ENCODE data around the gene PRKCE.

Gene PRKCE

GRCh38 chr2:46073540-46074046 is 422.1 kb downstream of the PRKCE start:
- peaks cover 16% of the 10 kb centered on the region for H3K4me1 ChIP-seq (ENCODE audit: insufficient read depth, low read length)
- H3K27me3 ChIP-seq (ENCODE audit: insufficient read depth, low read length) = no peaks in the 10 kb centered on the region
- peak overlapping the region; percentile 44; the same call in 1 of the 2 replicates for H3K9ac ChIP-seq (ENCODE audit: low read depth, low read length)
- no peaks in the 10 kb centered on the region for H3K36me3 ChIP-seq (ENCODE audit: insufficient read depth, low read length)
- no peaks in the 10 kb centered on the region for H3K9me3 ChIP-seq (ENCODE audit: insufficient read depth, low read depth, low read length)
- no peak overlapping the region for H3K27ac ChIP-seq (ENCODE audit: low read depth, low read length)
- H3K4me3 ChIP-seq (ENCODE audit: low read length) = no peak overlapping the region
- WGBS = 78% methylated on average over 9 of the region's 9 CpGs

- no peak overlapping the region for H3K9ac ChIP-seq (ENCODE audit: low read depth, low read length)
- H3K4me1 ChIP-seq (ENCODE audit: insufficient read depth, low read length) = peaks cover 16% of the 10 kb centered on the region
- no peaks in the 10 kb centered on the region for H3K36me3 ChIP-seq (ENCODE audit: insufficient read depth, low read length)
- no peaks in the 10 kb centered on the region for H3K9me3 ChIP-seq (ENCODE audit: insufficient read depth, low read depth, low read length)
- 95% methylated on average over 4 of the region's 4 CpGs for WGBS
- H3K4me3 ChIP-seq (ENCODE audit: low read length) = no peak overlapping the region
- H3K27ac ChIP-seq (ENCODE audit: low read depth, low read length) = no peak overlapping the region
- H3K27me3 ChIP-seq (ENCODE audit: insufficient read depth, low read length) = no peaks in the 10 kb centered on the region
Observed at GRCh38 chr2:46074501-46074900, 423.0 kb downstream of the PRKCE start.

- Histone ChIP-seq H3K9me3 (ENCODE audit: insufficient read depth, low read depth, low read length) (no peaks in the 10 kb centered on the region), H3K27me3 (ENCODE audit: insufficient read depth, low read length) (no peaks in the 10 kb centered on the region), H3K9ac (ENCODE audit: low read depth, low read length) (no peak overlapping the region), H3K4me1 (ENCODE audit: insufficient read depth, low read length) (peaks cover 16% of the 10 kb centered on the region), H3K4me3 (ENCODE audit: low read length) (no peak overlapping the region), H3K36me3 (ENCODE audit: insufficient read depth, low read length) (no peaks in the 10 kb centered on the region), H3K27ac (ENCODE audit: low read depth, low read length) (no peak overlapping the region)
- 94% methylated on average over 5 of the region's 5 CpGs for WGBS
Observed at GRCh38 chr2:46075848-46076247, 424.4 kb downstream of the PRKCE start.

GRCh38 chr2:46076251-46076650 is 424.8 kb downstream of the PRKCE start:
- Histone ChIP-seq H3K9ac (ENCODE audit: low read depth, low read length) (no peak overlapping the region), H3K27me3 (ENCODE audit: insufficient read depth, low read length) (no peaks in the 10 kb centered on the region), H3K9me3 (ENCODE audit: insufficient read depth, low read depth, low read length) (no peaks in the 10 kb centered on the region), H3K4me1 (ENCODE audit: insufficient read depth, low read length) (peaks cover 16% of the 10 kb centered on the region), H3K27ac (ENCODE audit: low read depth, low read length) (no peak overlapping the region), H3K4me3 (ENCODE audit: low read length) (no peak overlapping the region), H3K36me3 (ENCODE audit: insufficient read depth, low read length) (no peaks in the 10 kb centered on the region)
- WGBS = 89% methylated on average over 4 of the region's 4 CpGs

GRCh38 chr2:46076875-46077274 is 425.4 kb downstream of the PRKCE start:
- Histone ChIP-seq H3K27me3 (ENCODE audit: insufficient read depth, low read length) (no peaks in the 10 kb centered on the region), H3K27ac (ENCODE audit: low read depth, low read length) (no peak overlapping the region), H3K4me3 (ENCODE audit: low read length) (no peak overlapping the region), H3K9me3 (ENCODE audit: insufficient read depth, low read depth, low read length) (no peaks in the 10 kb centered on the region), H3K36me3 (ENCODE audit: insufficient read depth, low read length) (no peaks in the 10 kb centered on the region), H3K9ac (ENCODE audit: low read depth, low read length) (no peak overlapping the region), H3K4me1 (ENCODE audit: insufficient read depth, low read length) (peaks cover 16% of the 10 kb centered on the region)
- 92% methylated on average over 3 of the region's 7 CpGs for WGBS

GRCh38 chr2:46077522-46078107 is 426.1 kb downstream of the PRKCE start:
- Histone ChIP-seq H3K27me3 (ENCODE audit: insufficient read depth, low read length) (no peaks in the 10 kb centered on the region), H3K9me3 (ENCODE audit: insufficient read depth, low read depth, low read length) (no peaks in the 10 kb centered on the region), H3K4me1 (ENCODE audit: insufficient read depth, low read length) (peaks cover 16% of the 10 kb centered on the region), H3K4me3 (ENCODE audit: low read length) (no peak overlapping the region), H3K27ac (ENCODE audit: low read depth, low read length) (no peak overlapping the region), H3K9ac (ENCODE audit: low read depth, low read length) (no peak overlapping the region), H3K36me3 (ENCODE audit: insufficient read depth, low read length) (no peaks in the 10 kb centered on the region)

GRCh38 chr2:46079985-46080560 is 428.6 kb downstream of the PRKCE start:
- Histone ChIP-seq H3K36me3 (ENCODE audit: insufficient read depth, low read length) (no peaks in the 10 kb centered on the region), H3K4me1 (ENCODE audit: insufficient read depth, low read length) (no peaks in the 10 kb centered on the region)
- 97% methylated on average over 4 of the region's 4 CpGs for WGBS

GRCh38 chr2:46082531-46083485 is 431.3 kb downstream of the PRKCE start:
- Histone ChIP-seq H3K27me3 (ENCODE audit: insufficient read depth, low read length) (no peaks in the 10 kb centered on the region), H3K4me1 (ENCODE audit: insufficient read depth, low read length) (no peaks in the 10 kb centered on the region), H3K9me3 (ENCODE audit: insufficient read depth, low read depth, low read length) (no peaks in the 10 kb centered on the region), H3K36me3 (ENCODE audit: insufficient read depth, low read length) (no peaks in the 10 kb centered on the region), H3K4me3 (ENCODE audit: low read length) (no peak overlapping the region), H3K9ac (ENCODE audit: low read depth, low read length) (no peak overlapping the region), H3K27ac (ENCODE audit: low read depth, low read length) (no peak overlapping the region)
- WGBS = 86% methylated on average over 13 of the region's 14 CpGs

More at GRCh38 chr2:46079985-46080560, 428.6 kb downstream of the PRKCE start:
- Histone ChIP-seq H3K9ac (ENCODE audit: low read depth, low read length) (no peak overlapping the region), H3K27me3 (ENCODE audit: insufficient read depth, low read length) (no peaks in the 10 kb centered on the region), H3K9me3 (ENCODE audit: insufficient read depth, low read depth, low read length) (no peaks in the 10 kb centered on the region), H3K27ac (ENCODE audit: low read depth, low read length) (no peak overlapping the region), H3K4me3 (ENCODE audit: low read length) (no peak overlapping the region)

- no peaks in the 10 kb centered on the region for H3K27me3 ChIP-seq (ENCODE audit: insufficient read depth, low read length)
- H3K9me3 ChIP-seq (ENCODE audit: insufficient read depth, low read depth, low read length) = no peaks in the 10 kb centered on the region
- no peak overlapping the region for H3K4me3 ChIP-seq (ENCODE audit: low read length)
- H3K4me1 ChIP-seq (ENCODE audit: insufficient read depth, low read length) = peaks cover 6% of the 10 kb centered on the region; the same call in 1 of the 2 replicates
- WGBS = 95% methylated on average over 6 of the region's 6 CpGs
- H3K9ac ChIP-seq (ENCODE audit: low read depth, low read length) = no peak overlapping the region
- no peaks in the 10 kb centered on the region for H3K36me3 ChIP-seq (ENCODE audit: insufficient read depth, low read length)
- no peak overlapping the region for H3K27ac ChIP-seq (ENCODE audit: low read depth, low read length)
Observed at GRCh38 chr2:46086578-46087070, 435.1 kb downstream of the PRKCE start.

GRCh38 chr2:46087492-46087891 is 436.0 kb downstream of the PRKCE start:
- no peak overlapping the region for H3K4me3 ChIP-seq (ENCODE audit: low read length)
- no peak overlapping the region for H3K27ac ChIP-seq (ENCODE audit: low read depth, low read length)
- no peaks in the 10 kb centered on the region for H3K27me3 ChIP-seq (ENCODE audit: insufficient read depth, low read length)
- no peaks in the 10 kb centered on the region for H3K9me3 ChIP-seq (ENCODE audit: insufficient read depth, low read depth, low read length)
- 95% methylated on average over 4 of the region's 4 CpGs for WGBS
- no peaks in the 10 kb centered on the region for H3K36me3 ChIP-seq (ENCODE audit: insufficient read depth, low read length)
- H3K4me1 ChIP-seq (ENCODE audit: insufficient read depth, low read length) = peaks cover 8% of the 10 kb centered on the region; the same call in 1 of the 2 replicates
- no peak overlapping the region for H3K9ac ChIP-seq (ENCODE audit: low read depth, low read length)

- Histone ChIP-seq H3K4me1 (ENCODE audit: insufficient read depth, low read length) (peaks cover 8% of the 10 kb centered on the region; the same call in 1 of the 2 replicates), H3K4me3 (ENCODE audit: low read length) (no peak overlapping the region), H3K9me3 (ENCODE audit: insufficient read depth, low read depth, low read length) (no peaks in the 10 kb centered on the region), H3K9ac (ENCODE audit: low read depth, low read length) (no peak overlapping the region), H3K36me3 (ENCODE audit: insufficient read depth, low read length) (no peaks in the 10 kb centered on the region), H3K27me3 (ENCODE audit: insufficient read depth, low read length) (no peaks in the 10 kb centered on the region), H3K27ac (ENCODE audit: low read depth, low read length) (no peak overlapping the region)
- 44% methylated on average over 1 of the region's 3 CpGs for WGBS
Observed at GRCh38 chr2:46091004-46091403, 439.5 kb downstream of the PRKCE start.

Measured in HUES64 (cell line).